PC-3 (cell line): ENCODE measurements around the gene TMEM37. TPM values are rescaled to one million over a fixed set of nuclear protein-coding genes. Genes with fewer than 3 reads are reported as not detected.

ENCODE experiments used
- ATAC-seq: fragments of 200-7000 bp; cut with Tn5 transposase; 2 replicates; pipeline ENCODE4 v1.9.1; 2020; ENCODE audit warnings: mild to moderate bottlenecking, moderate library complexity
- Bru-seq: library from RNA; stranded (reverse); fragments of 400-500 nt; gene quantifications from one replicate; lab custom pipeline; 2021; lab: Mats Ljungman, UMichigan
- BruChase-seq, 2 experiments: library from RNA; stranded (reverse); fragments of 400-500 nt; gene quantifications; one replicate each; lab custom pipeline; 2021; lab: Mats Ljungman, UMichigan
- BruUV-seq: library from RNA; stranded (reverse); fragments of 400-500 nt; replicated peaks from 2 replicates; lab custom pipeline; 2021; lab: Mats Ljungman, UMichigan
- CTCF ChIA-PET: fragments of 300-600 bp; sonication (Branson Sonifier 250); formaldehyde crosslinking; loops from one replicate; lab custom pipeline; 2022; ENCODE audit warnings: antibody characterized with exemption; lab: Charles Lee
- POLR2A ChIA-PET: fragments of 300-600 bp; sonication (Branson Sonifier 250); formaldehyde crosslinking; loops from one replicate; lab custom pipeline; 2022; ENCODE audit warnings: antibody characterized with exemption; ENCODE audit not compliant: unreplicated experiment; lab: Charles Lee
- DNase-seq: peaks from one replicate; pipeline ENCODE4 v3.0.0-alpha.2; 2015
- H2AFZ ChIP-seq: fragments of 300-600 bp; sonication (generic); 2 replicates; pipeline ENCODE4 v1.6.0; 2016; ENCODE audit warnings: antibody characterized with exemption, low read length
- H3F3A ChIP-seq: fragments of 300-600 bp; sonication (generic); one replicate; pipeline ENCODE4 v1.6.0; 2017; ENCODE audit warnings: antibody characterized with exemption, low read length, control low read depth, mild to moderate bottlenecking; ENCODE audit not compliant: unreplicated experiment
- H3K27ac ChIP-seq: fragments of 300-600 bp; sonication (generic); 2 replicates; pipeline ENCODE4 v1.5.1; 2016; ENCODE audit warnings: mild to moderate bottlenecking, low read length
- H3K27me3 ChIP-seq: fragments of 300-600 bp; sonication (generic); 2 replicates; pipeline ENCODE4 v1.6.1; 2016; ENCODE audit warnings: low read length, mixed read lengths
- H3K36me3 ChIP-seq: fragments of 300-600 bp; sonication (generic); 2 replicates; pipeline ENCODE4 v1.6.1; 2016; ENCODE audit warnings: low read depth, mixed run types, low read length, mixed read lengths
- H3K4me1 ChIP-seq: fragments of 300-600 bp; sonication (generic); 2 replicates; pipeline ENCODE4 v1.5.1; 2016; ENCODE audit warnings: low read length; ENCODE audit not compliant: insufficient read depth
- H3K4me2 ChIP-seq: fragments of 300-600 bp; sonication (generic); 2 replicates; pipeline ENCODE4 v1.6.0; 2016; ENCODE audit warnings: low read length
- H3K4me3 ChIP-seq: fragments of 300-600 bp; sonication (generic); 2 replicates; pipeline ENCODE4 v1.5.1; 2016; ENCODE audit warnings: mild to moderate bottlenecking, low read length, mixed read lengths
- H3K79me2 ChIP-seq: fragments of 300-600 bp; sonication (generic); 2 replicates; pipeline ENCODE4 v1.6.1; 2017; ENCODE audit warnings: low read length, mixed read lengths
- H3K9ac ChIP-seq: fragments of 300-600 bp; sonication (generic); 2 replicates; pipeline ENCODE4 v1.6.0; 2016; ENCODE audit warnings: mild to moderate bottlenecking, low read length
- H3K9me2 ChIP-seq: fragments of 300-600 bp; sonication (generic); replicated peaks from 2 replicates; pipeline ENCODE4 v1.6.1; 2016; ENCODE audit warnings: mixed run types, low read length, mixed read lengths
- H3K9me3 ChIP-seq: fragments of 300-600 bp; sonication (generic); 2 replicates; pipeline ENCODE4 v1.6.1; 2016; ENCODE audit warnings: low read length, mixed read lengths
- H4K20me1 ChIP-seq: fragments of 300-600 bp; sonication (generic); 2 replicates; pipeline ENCODE4 v1.6.1; 2016; ENCODE audit warnings: low read length, mixed read lengths
- CTCF ChIP-seq: fragments of 300-600 bp; sonication (generic); conservative IDR thresholded peaks from 2 replicates; pipeline ENCODE4 v1.5.1; 2017; ENCODE audit warnings: antibody characterized with exemption, low read depth, mild to moderate bottlenecking, low read length
- EZH2 ChIP-seq: fragments of 300-600 bp; sonication (generic); IDR thresholded peaks from one replicate; pipeline ENCODE4 v1.6.1; 2017; ENCODE audit warnings: antibody characterized with exemption, mild to moderate bottlenecking, low read length; ENCODE audit not compliant: unreplicated experiment
- EZH2phosphoT487 ChIP-seq: fragments of 300-600 bp; sonication (generic); IDR thresholded peaks from 2 replicates; pipeline ENCODE4 v1.6.1; 2018; ENCODE audit warnings: mild to moderate bottlenecking, antibody characterized with exemption, low read length, borderline replicate concordance
- intact Hi-C: fragments of 100-400 bp; cut with micrococcal nuclease; formaldehyde crosslinking; loops from 2 replicates; pipeline ENCODE4 v1.9.0; 2023
- long read RNA-seq: library from polyadenylated mRNA; unstranded; transcript quantifications from one replicate; pipeline ENCODE4 v2.0.0, GENCODE V29; 2021; ENCODE audit not compliant: unreplicated experiment
- total RNA-seq: library from RNA; depleted of rRNA; stranded (reverse); fragments of >200 nt; gene quantifications from 2 replicates; pipeline ENCODE4 v1.2.3, GENCODE V29; 2014; rRNA removed

Gene TMEM37, protein sequence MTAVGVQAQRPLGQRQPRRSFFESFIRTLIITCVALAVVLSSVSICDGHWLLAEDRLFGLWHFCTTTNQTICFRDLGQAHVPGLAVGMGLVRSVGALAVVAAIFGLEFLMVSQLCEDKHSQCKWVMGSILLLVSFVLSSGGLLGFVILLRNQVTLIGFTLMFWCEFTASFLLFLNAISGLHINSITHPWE
- total RNA-seq (0.26 and 0.40 TPM in 2 replicates), Bru-seq, nascent RNA (percentile 8 among the genes with signal in this experiment), BruChase-seq, experiment 1, labeled RNA remaining after a 6-hour chase (not detected), BruChase-seq, experiment 2, labeled RNA remaining after a 2-hour chase (not detected)
- long read RNA-seq = 0 reads

- DNase-seq (peak; percentile 50), ATAC-seq (peak; percentile 74)
- Histone ChIP-seq H3K9me2 (no peaks in the 10 kb centered on the region), H3K9me3 (no peaks in the 10 kb centered on the region), H4K20me1 (no peaks in the 10 kb centered on the region), H3K4me2 (peak within 1 kb of the TSS; percentile 87), H3K4me1 (peaks cover 5% of the 10 kb centered on the region; the same call in 1 of the 2 replicates), H2AFZ (peak within 1 kb of the TSS; percentile 73), H3K79me2 (no peaks in the 10 kb centered on the region), H3K9ac (no peak within 1 kb of the TSS), H3K27me3 (peaks cover 15% of the 10 kb centered on the region; the same call in 1 of the 2 replicates), H3K4me3 (peak within 1 kb of the TSS; percentile 59), H3K36me3 (no peaks in the 10 kb centered on the region), H3K27ac (no peak within 1 kb of the TSS), H3F3A (no peaks in the 10 kb centered on the region)
- CTCF ChIA-PET = no interaction called here
- BruUV-seq = no TSS peak
- no peak for TF ChIP-seq EZH2phosphoT487
- TF ChIP-seq EZH2 = no peak
- no peak for TF ChIP-seq CTCF
- intact Hi-C loops = no loop called here
- POLR2A ChIA-PET = no interaction called here
These were observed at the start of gene TMEM37 for GRCh38 chr2:119431155-119431975. Gene TMEM37, plus strand, starts transcription at chr2:119431854. Its CDS starts 50 bp downstream, at chr2:119431904.

DNA sequence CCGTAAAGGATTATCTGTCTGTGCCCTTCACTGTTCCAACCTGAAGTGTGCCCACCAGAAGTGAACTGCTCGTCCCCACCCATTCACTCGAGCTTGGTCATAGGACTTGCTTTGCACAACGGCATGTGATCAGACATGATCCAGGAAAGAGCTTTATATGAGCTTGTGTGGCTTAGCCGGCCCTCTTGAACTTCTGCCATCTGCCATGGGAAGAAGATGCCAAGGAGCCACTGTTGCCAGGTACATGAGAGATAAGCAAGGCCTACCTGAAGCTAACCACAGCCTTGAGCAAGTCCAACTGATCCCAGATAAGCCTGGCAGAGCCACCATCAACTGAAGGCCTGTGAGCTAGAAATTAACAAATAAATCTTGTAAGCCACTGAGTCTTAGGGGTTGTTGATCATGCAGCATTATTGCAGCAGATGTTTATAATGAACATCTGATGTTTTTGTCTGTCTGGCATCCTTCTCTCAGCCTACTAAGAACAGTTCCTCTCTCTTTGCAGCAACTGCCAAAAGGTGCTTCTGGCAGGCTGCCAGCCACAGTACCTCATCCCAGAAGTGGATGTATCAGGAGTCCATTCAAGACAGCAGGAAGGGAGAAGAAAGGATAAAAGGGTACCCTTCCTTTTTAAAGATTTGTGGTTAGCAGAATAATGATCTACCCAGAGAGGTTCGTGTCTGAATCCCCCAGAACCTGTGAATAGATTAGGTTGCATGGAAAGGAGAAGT, 48.1 kb upstream of the TMEM37 start:
- Histone ChIP-seq H3K9me2 (no peaks in the 10 kb centered on the region), H3K4me3 (no peak overlapping the region), H3K9ac (no peak overlapping the region), H3K36me3 (no peaks in the 10 kb centered on the region), H4K20me1 (no peaks in the 10 kb centered on the region), H3K27ac (no peak overlapping the region), H3F3A (no peaks in the 10 kb centered on the region), H2AFZ (no peak overlapping the region), H3K79me2 (no peaks in the 10 kb centered on the region), H3K4me2 (no peak overlapping the region), H3K27me3 (no peaks in the 10 kb centered on the region), H3K4me1 (no peaks in the 10 kb centered on the region), H3K9me3 (no peaks in the 10 kb centered on the region)
- TF ChIP-seq EZH2phosphoT487 (no peak), CTCF (no peak), EZH2 (no peak)
- intact Hi-C loops = no loop called here
- no TSS peak for BruUV-seq
- CTCF ChIA-PET = no interaction called here
- POLR2A ChIA-PET = no interaction called here
- ATAC-seq (no peak), DNase-seq (no peak)
